Measurements from ENCODE around the gene SEC23A.

DNA sequence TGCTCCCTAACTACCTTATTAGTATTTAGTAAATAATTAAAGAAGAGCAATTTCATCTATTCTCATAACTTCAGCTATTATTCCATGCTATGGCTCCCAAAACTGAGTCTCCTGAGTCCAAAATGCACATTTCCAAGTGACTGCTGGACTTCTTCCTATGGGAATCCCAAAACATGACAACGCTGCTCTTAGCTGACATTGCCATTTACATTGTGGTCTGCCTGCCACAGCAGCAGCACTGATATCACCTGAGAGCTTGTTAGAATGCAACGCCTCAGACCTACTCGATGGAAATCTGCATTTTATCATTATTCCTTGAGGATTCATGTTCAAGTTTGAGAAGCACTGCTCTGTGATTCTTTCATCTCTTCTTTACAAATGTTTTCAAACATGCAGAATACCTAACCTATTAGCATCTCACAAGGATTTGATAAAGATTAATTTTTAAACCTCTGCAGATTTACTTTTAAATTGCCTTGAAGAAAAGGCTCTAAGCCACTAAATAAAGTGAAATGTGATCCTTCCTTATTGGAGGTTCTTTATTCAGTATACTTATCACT is 77.7 kb downstream of the SEC23A start:
- TF ChIP-seq, protein P1, sequence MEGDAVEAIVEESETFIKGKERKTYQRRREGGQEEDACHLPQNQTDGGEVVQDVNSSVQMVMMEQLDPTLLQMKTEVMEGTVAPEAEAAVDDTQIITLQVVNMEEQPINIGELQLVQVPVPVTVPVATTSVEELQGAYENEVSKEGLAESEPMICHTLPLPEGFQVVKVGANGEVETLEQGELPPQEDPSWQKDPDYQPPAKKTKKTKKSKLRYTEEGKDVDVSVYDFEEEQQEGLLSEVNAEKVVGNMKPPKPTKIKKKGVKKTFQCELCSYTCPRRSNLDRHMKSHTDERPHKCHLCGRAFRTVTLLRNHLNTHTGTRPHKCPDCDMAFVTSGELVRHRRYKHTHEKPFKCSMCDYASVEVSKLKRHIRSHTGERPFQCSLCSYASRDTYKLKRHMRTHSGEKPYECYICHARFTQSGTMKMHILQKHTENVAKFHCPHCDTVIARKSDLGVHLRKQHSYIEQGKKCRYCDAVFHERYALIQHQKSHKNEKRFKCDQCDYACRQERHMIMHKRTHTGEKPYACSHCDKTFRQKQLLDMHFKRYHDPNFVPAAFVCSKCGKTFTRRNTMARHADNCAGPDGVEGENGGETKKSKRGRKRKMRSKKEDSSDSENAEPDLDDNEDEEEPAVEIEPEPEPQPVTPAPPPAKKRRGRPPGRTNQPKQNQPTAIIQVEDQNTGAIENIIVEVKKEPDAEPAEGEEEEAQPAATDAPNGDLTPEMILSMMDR (IDR thresholded peaks at IDR 0.05), result no peak
- no peak for TF ChIP-seq POLR2A (IDR thresholded peaks at IDR 0.05)

Data from heart left ventricle (tissue), 13 donors.